ENCODE measurements around the gene NCAN.
"Not testable (repeated sequence)": the region's sequence is repeated elsewhere in the genome, so short reads cannot be mapped to it uniquely, and the experiment has no call there.

NCAN gene

GRCh38 chr19:19224150-19224851, 12.5 kb downstream of the NCAN start:
- DNase-seq (ENCODE audit: low read depth in 2 of 2), result no peak

- DNase-seq (ENCODE audit: low read depth in 2 of 2), result peak; percentile 52 to 61
Observed at GRCh38 chr19:19224852-19225494, 13.2 kb downstream of the NCAN start.

GRCh38 chr19:19226204-19226603, 14.4 kb downstream of the NCAN start:
- no peak for DNase-seq (ENCODE audit: low read depth in 2 of 2)

GRCh38 chr19:19226663-19227062, 14.9 kb downstream of the NCAN start:
- DNase-seq (ENCODE audit: low read depth in 2 of 2), result no peak

GRCh38 chr19:19227217-19227616, 15.5 kb downstream of the NCAN start:
- no peak for DNase-seq (ENCODE audit: low read depth in 2 of 2)

- no peak for DNase-seq (ENCODE audit: low read depth in 2 of 2)
Observed at GRCh38 chr19:19229701-19230100, 17.9 kb downstream of the NCAN start.

- no peak for DNase-seq (ENCODE audit: low read depth in 2 of 2)
Observed at GRCh38 chr19:19230999-19231398, 19.2 kb downstream of the NCAN start.

GRCh38 chr19:19232261-19232721, 20.5 kb downstream of the NCAN start:
- no peak for DNase-seq (ENCODE audit: low read depth in 2 of 2)

GRCh38 chr19:19234220-19234816, 22.6 kb downstream of the NCAN start:
- no peak for DNase-seq (ENCODE audit: low read depth in 2 of 2)

- no peak for DNase-seq (ENCODE audit: low read depth in 2 of 2)
Observed at GRCh38 chr19:19236173-19236572, 24.4 kb downstream of the NCAN start.

GRCh38 chr19:19238126-19238894, 26.6 kb downstream of the NCAN start:
- no peak for DNase-seq (ENCODE audit: low read depth in 2 of 2)

DNA sequence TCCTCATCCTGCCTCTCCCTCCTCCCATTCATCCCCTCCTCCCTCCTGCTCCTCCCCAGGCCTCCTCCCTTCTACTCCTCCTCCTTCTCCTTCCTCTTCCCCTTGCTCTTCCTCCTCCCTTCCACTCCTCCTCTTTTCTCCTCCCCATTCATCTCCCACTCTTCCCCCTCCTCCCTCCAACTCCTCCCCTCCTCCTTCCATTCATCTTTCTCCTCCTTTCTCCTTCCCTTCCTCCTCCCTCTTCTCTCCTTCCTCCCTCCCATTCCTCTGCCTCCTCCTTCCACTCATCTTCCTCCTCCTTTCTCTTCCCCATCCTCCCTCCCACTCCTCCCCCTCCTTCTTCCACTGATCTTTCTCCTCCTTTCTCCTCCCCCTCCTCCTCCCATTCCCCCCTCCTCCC, 27.9 kb downstream of the NCAN start:
- no peak for DNase-seq (ENCODE audit: low read depth in 2 of 2)

- DNase-seq (ENCODE audit: low read depth in 2 of 2), result no peak
Observed at GRCh38 chr19:19240476-19240875, 28.7 kb downstream of the NCAN start.

- no peak for DNase-seq (ENCODE audit: low read depth in 2 of 2)
Observed at GRCh38 chr19:19250196-19250801, 38.5 kb downstream of the NCAN start.

DNA sequence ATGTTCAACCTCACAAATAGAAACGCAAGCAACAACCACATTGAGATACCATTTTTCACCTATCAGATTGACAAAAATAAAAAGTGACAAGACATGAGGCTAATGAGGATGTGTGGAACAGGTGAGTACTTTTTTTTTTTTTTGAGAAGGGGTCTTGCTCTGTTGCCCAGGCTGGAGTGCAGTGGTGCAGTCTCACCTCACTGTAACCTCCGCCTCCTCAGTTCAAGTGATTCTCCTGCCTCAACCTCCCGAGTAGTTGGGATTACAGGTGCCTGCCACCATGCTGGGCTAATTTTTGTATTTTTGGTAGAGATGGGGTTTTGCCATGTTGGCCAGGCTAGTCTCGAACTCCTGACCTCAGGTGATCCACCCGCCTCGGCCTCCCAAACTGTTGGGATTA, 41.7 kb downstream of the NCAN start:
- DNase-seq (ENCODE audit: low read depth in 2 of 2), result not testable (repeated sequence)

- DNase-seq (ENCODE audit: low read depth in 2 of 2), result no peak
Observed at GRCh38 chr19:19256072-19256969, 44.6 kb downstream of the NCAN start.

DNA sequence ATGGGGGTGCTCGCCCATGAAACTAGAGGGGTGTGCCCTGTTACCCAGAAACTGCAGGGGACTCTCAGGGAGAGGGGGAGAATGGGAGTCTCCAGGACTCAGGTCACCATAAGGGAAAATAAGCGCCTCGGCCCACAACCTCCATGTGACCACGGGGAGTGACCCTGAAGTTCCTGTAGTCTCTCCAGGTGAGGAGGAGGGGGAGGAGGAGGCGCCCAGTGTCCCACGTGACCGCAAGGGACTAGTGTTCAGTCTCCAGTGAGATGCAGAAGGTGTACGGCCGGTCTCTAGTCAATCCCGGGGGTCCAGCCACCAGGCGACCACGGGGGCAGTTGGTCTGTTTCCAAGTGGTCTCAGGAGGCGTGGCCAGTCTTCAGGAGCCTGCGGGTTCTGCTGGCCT, 45.4 kb downstream of the NCAN start:
- DNase-seq (ENCODE audit: low read depth in 2 of 2), result no peak

- no peak for DNase-seq (ENCODE audit: low read depth in 2 of 2)
Observed at GRCh38 chr19:19257836-19258588, 46.3 kb downstream of the NCAN start.

DNA sequence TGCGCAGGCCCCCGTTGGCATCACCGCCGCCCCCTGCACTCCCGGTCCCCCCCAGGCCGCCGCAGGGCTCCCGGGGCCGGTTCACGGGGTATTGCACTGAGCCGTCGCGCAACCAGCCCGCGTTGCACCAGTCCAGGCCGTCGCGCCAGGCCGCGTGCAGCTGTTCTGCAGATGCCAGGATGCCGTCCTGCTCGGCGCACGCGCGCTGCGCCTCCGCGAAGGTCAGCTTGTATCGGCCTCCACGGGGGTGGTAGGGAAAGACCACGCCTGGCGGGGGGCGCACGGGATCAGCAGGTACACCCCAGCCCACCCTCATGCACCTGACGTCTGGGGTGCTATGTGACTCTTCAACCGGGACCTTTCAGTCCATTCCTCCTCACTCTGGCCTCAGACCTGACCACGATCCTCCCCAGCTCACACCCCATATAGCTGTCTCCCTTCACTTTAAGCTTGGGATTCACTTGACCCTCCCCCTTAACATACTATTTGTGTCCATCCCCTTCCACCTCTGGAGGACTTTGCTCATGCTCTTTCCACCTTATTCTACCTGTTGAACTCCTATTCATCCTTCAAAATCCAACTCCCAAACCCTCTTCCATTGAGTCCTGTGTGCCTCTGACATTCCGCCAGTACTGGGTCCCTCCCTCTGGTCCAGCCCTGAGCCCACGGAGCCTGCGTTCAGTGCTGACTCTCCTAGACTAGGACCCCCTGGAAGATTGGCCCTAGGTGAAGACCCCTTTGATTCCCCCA, 47.0 kb downstream of the NCAN start:
- DNase-seq (ENCODE audit: low read depth in 2 of 2), result no peak
